ENCODE measurements around the gene GPHN.
A peak's percentile ranks its signal among the peaks of the same experiment; 100 is the strongest.
"Not testable (repeated sequence)": the region's sequence is repeated elsewhere in the genome, so short reads cannot be mapped to it uniquely, and the experiment has no call there.

Gene GPHN

DNA sequence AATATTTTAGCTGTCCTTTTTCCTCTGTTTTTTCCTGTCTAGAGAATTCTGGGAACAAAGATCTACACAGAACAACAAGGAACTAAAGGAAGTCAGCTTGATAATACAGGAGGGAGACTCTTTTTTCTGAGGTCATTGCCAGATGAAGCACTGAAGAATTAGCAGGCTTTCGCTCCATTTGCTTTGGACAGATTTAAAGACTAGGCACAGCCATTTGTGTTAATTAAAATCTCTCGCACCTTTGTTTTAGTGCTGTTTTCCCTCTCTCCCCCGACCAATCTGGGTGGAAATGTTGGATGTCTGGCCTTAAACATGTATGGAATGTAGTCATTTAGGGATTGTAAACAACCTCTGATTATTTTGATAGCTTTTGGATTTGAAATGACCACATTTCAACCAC, 9.6 kb upstream of the GPHN start:
- FAIRE-seq, result peak; percentile 78

GRCh38 chr14:66501592-66501991, 6.4 kb upstream of the GPHN start:
- DNase-seq (ENCODE audit: insufficient read length, low spot score) (no peak), FAIRE-seq (no peak)

More for the DNA sequence above, 9.6 kb upstream of the GPHN start:
- DNase-seq (ENCODE audit: insufficient read length, low spot score), result no peak

DNA sequence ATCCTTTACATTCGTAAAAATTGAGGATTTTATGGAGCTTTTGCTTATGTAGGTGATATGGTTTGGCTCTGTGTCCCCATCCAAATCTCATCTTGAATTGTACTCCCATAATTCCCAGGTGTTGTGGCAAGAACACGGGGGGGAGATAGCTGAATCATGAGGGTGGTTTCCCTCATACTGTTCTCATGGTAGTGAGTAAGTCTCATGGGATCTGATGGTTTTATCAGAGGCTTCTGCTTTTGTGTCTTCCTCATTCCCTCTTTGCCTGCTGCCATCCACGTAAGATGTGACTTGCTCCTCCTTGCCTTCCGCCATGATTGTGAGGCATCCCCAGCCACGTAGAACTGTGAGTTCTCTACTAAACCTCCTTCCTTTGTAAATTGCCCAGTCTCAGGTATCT, 5.1 kb upstream of the GPHN start:
- not testable (repeated sequence) for DNase-seq (ENCODE audit: insufficient read length, low spot score)
- peak; percentile 92 for FAIRE-seq

GRCh38 chr14:66503532-66503931, 4.4 kb upstream of the GPHN start:
- DNase-seq (ENCODE audit: insufficient read length, low spot score) (peak; percentile 28), FAIRE-seq (no peak)

- FAIRE-seq (no peak), DNase-seq (ENCODE audit: insufficient read length, low spot score) (peak; percentile 82)
Measured at GRCh38 chr14:66507181-66507721, 696 bp upstream of the GPHN start.

GRCh38 chr14:66508547-66508845, 549 bp downstream of the GPHN start:
- DNase-seq (ENCODE audit: insufficient read length, low spot score) (no peak), FAIRE-seq (no peak)

- peak; percentile 53 for DNase-seq (ENCODE audit: insufficient read length, low spot score)
Measured at GRCh38 chr14:66508846-66509621, 1.1 kb downstream of the GPHN start.

GRCh38 chr14:66509874-66510273, 1.9 kb downstream of the GPHN start:
- DNase-seq (ENCODE audit: insufficient read length, low spot score) (no peak), FAIRE-seq (no peak)

More at GRCh38 chr14:66508846-66509621, 1.1 kb downstream of the GPHN start:
- peak; percentile 98 for FAIRE-seq

DNA sequence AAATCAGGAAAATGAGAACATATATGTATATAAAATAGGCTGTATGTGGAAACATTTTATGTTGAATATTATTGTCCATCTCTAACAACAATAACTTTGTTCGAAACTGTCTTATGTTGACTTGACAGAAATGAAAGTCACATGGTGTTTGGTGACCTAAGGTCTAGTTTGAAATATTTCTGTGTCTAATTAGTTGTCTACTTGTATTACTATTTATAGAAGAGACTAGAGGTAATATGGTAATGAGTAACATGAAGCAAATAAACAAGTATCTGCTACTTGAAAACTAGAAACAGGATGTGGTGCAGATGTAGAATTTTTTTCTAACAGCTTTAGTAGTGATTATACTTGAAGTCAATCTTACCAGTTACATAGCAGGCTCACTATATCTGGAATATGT, 3.9 kb downstream of the GPHN start:
- DNase-seq (ENCODE audit: insufficient read length, low spot score), result no peak
- FAIRE-seq, result peak; percentile 76

GRCh38 chr14:66514213-66514612, 6.3 kb downstream of the GPHN start:
- DNase-seq (ENCODE audit: insufficient read length, low spot score) (no peak), FAIRE-seq (peak; percentile 69)

DNA sequence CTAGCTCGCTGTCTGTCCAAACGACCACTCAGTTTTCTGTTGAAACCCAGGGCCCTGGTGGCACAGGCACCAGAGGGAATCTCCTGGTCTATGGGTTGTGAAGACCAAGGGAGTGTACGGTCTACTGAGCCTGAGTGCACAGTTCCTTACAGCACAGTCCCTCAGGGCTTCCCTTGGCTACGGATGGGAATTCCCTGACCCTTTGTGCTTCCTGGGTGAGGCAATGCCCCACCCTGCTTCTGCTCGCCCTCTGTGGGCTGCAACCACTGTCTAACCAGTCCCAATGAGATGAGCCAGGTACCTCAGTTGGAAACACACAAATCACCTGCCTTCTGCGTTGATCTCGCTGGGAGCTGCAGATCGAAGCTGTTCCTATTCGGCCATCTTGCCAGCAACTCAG, 22.6 kb downstream of the GPHN start:
- no peak for DNase-seq (ENCODE audit: insufficient read length, low spot score)
- FAIRE-seq, result no peak

- DNase-seq (ENCODE audit: insufficient read length, low spot score) (no peak), FAIRE-seq (no peak)
Measured at GRCh38 chr14:66539034-66539433, 31.1 kb downstream of the GPHN start.

DNA sequence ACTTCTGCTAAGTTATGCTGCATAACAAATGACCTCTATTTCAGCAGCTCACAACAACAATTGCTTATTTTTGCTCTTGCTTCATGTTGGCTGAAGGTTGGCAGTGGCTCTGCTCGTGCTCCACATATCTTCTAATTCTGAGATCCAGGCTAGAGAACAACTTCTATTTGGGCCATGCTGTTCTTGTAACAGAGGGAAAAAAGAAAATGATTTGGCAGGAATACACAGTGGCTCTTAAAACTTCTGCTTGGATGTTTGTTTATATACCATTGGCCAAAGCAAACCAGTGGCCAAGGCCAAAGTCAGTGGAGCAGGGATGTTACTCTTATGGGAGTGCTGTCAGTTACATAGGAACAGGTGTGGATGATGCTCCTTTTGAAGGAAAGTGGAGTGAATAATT, 32.1 kb downstream of the GPHN start:
- peak; percentile 94 for FAIRE-seq

DNA sequence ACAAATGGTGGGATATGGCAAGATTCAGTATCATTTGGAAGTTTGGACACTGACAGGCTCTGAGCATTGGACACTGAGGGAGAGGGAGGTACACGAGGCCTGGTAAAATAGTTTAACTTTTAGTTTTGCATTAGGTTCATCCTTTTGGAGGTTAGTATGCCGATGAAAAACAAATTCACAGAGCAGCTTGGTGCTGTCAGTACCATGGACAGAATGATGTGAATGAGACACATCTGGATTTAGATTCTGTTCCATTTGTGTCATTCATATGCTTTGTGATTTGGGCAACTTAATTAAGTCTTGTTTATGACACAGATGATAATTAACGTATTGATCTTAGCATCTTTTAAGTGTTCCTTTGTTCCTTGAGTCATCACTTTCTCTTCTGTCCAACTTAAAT, 33.7 kb downstream of the GPHN start:
- DNase-seq (ENCODE audit: insufficient read length, low spot score) (no peak), FAIRE-seq (peak; percentile 97)

More for the DNA sequence above, 32.1 kb downstream of the GPHN start:
- no peak for DNase-seq (ENCODE audit: insufficient read length, low spot score)

DNA sequence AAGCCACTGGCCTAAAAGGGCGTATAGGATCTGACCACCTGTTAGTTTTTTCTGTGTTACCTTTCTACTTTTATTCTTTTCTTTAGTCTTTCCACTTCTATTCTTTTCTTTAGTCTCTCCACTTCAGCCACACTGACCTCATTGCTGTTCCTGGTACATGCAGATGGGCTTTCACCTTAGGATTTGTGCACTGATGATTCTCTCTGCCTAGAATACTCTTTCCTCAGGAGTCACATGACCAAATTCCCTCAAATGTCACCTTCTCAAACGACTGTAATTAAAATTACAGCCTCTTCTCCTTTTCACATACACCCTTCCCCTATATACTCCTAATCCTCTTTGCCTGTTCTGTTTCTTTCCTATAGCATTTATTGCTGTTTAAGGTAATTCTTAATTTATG, 36.0 kb downstream of the GPHN start:
- DNase-seq (ENCODE audit: insufficient read length, low spot score) (no peak), FAIRE-seq (peak; percentile 81)

DNA sequence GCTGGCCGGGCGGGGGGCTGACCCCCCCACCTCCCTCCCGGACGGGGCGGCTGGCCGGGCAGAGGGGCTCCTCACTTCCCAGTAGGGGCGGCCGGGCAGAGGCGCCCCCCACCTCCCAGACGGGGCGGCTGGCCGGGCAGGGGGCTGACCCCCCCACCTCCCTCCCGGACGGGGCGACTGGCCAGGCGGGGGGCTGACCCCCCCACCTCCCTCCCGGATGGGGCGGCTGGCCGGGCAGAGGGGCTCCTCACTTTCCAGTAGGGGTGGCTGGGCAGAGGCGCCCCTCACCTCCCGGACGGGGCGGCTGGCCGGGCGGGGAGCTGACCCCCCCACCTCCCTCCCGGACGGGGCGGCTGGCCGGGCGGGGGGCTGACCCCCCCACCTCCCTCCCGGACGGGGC, 37.2 kb downstream of the GPHN start:
- DNase-seq (ENCODE audit: insufficient read length, low spot score); FAIRE-seq: not testable (repeated sequence)

DNA sequence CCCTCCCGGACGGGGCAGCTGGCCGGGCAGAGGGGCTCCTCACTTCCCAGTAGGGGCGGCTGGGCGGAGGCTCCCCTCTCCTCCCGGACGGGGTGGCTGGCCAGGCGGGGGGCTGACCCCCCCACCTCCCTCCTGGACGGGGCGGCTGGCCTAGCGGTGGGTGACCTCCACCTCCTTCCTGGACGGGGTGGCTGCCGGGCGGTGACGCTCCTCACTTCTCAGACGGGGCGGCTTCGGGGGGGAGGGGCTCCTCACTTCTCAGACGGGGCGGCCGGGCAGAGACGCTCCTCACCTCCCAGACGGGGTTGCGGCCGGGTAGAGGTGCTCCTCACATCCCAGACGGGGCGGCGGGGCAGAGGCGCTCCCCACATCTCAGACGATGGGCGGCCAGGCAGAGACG, 37.8 kb downstream of the GPHN start:
- not testable (repeated sequence) for DNase-seq (ENCODE audit: insufficient read length, low spot score); FAIRE-seq

- FAIRE-seq (peak; percentile 77), DNase-seq (ENCODE audit: insufficient read length, low spot score) (no peak)
Measured at GRCh38 chr14:66563731-66564130, 55.8 kb downstream of the GPHN start.

DNA sequence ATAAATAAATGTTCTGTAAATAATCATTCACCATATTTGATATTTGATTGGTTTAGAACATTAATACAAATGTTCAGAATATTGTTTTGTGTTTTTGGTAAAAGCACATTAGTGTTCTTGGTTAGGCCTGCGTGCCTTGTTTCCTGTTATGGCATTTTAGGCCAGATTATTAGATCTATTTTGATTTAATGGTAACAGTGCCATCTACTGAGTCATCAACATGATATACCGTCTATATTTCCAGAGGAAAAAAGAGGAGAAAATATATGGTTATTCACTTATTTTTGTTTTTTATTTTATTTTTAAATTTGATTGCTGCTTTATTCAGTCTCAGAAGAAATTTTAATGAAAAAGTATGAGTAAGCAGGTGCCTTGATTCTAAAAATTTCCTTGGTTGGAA, 60.3 kb downstream of the GPHN start:
- peak; percentile 62 for FAIRE-seq

DNA sequence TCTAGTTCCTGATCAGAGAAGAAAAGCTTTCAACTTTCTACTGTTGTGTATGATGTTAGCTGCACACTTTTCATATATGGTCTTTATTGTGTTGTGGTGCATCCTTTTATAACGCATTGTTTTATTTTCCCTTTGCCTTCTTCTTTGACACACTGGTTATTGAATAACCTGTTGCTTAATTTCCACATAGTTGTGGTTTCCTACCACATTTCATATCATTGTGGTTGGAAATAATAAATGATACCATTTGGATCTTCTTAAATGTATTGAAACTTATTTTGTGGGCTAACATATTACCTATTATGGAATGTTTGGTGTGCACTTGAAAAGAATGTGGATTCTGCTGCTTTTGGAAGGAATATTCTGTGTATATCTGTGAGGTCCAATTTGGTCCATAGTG, 64.9 kb downstream of the GPHN start:
- DNase-seq (ENCODE audit: insufficient read length, low spot score) (no peak), FAIRE-seq (peak; percentile 98)

More for the DNA sequence above, 60.3 kb downstream of the GPHN start:
- no peak for DNase-seq (ENCODE audit: insufficient read length, low spot score)

DNA sequence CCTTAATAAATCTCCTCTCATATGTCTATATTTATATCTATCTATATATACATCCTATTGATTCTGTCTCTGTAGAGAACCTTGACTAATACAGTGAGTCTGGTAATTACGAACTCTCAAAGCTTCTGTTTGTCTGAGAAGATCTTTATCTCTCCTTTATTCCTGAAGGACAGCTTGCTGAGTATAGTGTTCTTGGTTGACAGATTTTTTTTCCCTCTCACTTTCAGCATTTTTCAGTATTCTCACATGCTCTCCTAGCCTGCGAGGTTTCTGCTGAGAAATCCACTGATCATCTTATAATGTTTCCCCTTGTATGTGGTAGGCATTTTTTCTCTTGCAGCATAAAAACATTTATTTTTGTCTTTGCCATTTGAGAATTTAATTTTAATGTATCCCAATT, 67.1 kb downstream of the GPHN start:
- peak; percentile 33 for FAIRE-seq

DNA sequence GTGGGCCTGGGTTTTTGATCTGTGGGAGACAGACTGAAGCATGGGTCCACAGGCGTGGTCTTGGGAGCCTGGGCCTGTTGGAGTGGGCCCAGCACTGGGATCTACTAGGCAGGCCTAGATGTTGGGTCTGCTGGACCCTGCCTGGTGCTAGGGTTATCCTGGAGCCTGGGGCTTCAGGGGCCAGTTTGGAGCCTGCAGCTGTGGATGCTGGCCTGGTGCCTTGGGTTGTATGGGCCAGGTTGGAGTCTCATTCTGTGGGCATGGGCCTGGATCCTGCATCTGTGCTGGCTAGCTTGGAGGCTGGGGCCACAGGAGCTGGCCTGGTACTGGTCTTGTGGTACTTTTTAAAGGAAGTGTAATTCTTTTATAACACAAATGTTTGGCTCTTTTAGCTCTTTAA, 68.0 kb downstream of the GPHN start:
- FAIRE-seq (peak; percentile 77), DNase-seq (ENCODE audit: insufficient read length, low spot score) (no peak)

More for the DNA sequence above, 67.1 kb downstream of the GPHN start:
- DNase-seq (ENCODE audit: insufficient read length, low spot score), result no peak
